Measurements from ENCODE around the gene NDUFC2. TPM values are rescaled to one million over a fixed set of nuclear protein-coding genes. Genes with fewer than 3 reads are reported as not detected.

NDUFC2 gene
- 100 to 1,000 TPM; 180 to 183 TPM for total RNA-seq

GRCh38 chr11:78079232-78080083 is at the start of gene NDUFC2:
NDUFC2 (minus strand) TSS chr11:78079862; CDS start chr11:78079744, 118 bp downstream.
- CTCF ChIA-PET: interaction anchor here (0.7 to 1.7 kb wide), 4 partner anchors 70 to 485 kb away, joined by 3 to 5 read pairs (median 4); partner anchors contain the start of gene INTS4
- intact Hi-C loops (cut with micrococcal nuclease): loop anchor here (1.0 to 5.0 kb wide), 7 partner anchors 15 to 483 kb away; partner anchors contain the start of genes AAMDC, ALG8 and INTS4
- H3K36me3 Mint-ChIP-seq (ENCODE audit: low read depth): peaks cover 3% of the 10 kb centered on the region
- DNase-seq: peak; percentile 75
- H3K4me1 Mint-ChIP-seq (ENCODE audit: low read depth): peaks cover 45% of the 10 kb centered on the region
- peak within 1 kb of the TSS; percentile 86 for H3K27ac Mint-ChIP-seq
- no peaks in the 10 kb centered on the region for H3K27me3 Mint-ChIP-seq (ENCODE audit: low read depth)
- no peaks in the 10 kb centered on the region for H3K9me3 Mint-ChIP-seq
- peak within 1 kb of the TSS; percentile 92 for H3K4me3 Mint-ChIP-seq

GRCh38 chr11:78127403-78127802 is 47.7 kb upstream of the NDUFC2 start:
- DNase-seq: no peak
- no peaks in the 10 kb centered on the region for H3K9me3 Mint-ChIP-seq
- intact Hi-C loops (cut with micrococcal nuclease): no loop called here
- H3K27ac Mint-ChIP-seq: no peak overlapping the region
- H3K4me3 Mint-ChIP-seq: no peak overlapping the region
- H3K27me3 Mint-ChIP-seq (ENCODE audit: low read depth): no peaks in the 10 kb centered on the region
- H3K4me1 Mint-ChIP-seq (ENCODE audit: low read depth): peaks cover 9% of the 10 kb centered on the region
- peaks cover 9% of the 10 kb centered on the region for H3K36me3 Mint-ChIP-seq (ENCODE audit: low read depth)
- CTCF ChIA-PET: interaction anchor here (0.7 kb wide), 1 partner anchor 445 kb away, joined by 3 read pairs; no protein-coding TSS in a partner anchor

GRCh38 chr11:78112582-78113275 is 33.1 kb upstream of the NDUFC2 start:
- Mint-ChIP-seq H3K4me3 (no peak overlapping the region), H3K36me3 (ENCODE audit: low read depth) (peaks cover 33% of the 10 kb centered on the region), H3K9me3 (no peaks in the 10 kb centered on the region), H3K4me1 (ENCODE audit: low read depth) (no peaks in the 10 kb centered on the region), H3K27ac (no peak overlapping the region), H3K27me3 (ENCODE audit: low read depth) (no peaks in the 10 kb centered on the region)
- CTCF ChIA-PET: no interaction called here
- intact Hi-C loops (cut with micrococcal nuclease): no loop called here
- DNase-seq: no peak

GRCh38 chr11:78111298-78111697 is 31.6 kb upstream of the NDUFC2 start:
- Mint-ChIP-seq H3K36me3 (ENCODE audit: low read depth) (peaks cover 31% of the 10 kb centered on the region), H3K4me3 (no peak overlapping the region), H3K4me1 (ENCODE audit: low read depth) (no peaks in the 10 kb centered on the region), H3K27ac (no peak overlapping the region), H3K9me3 (no peaks in the 10 kb centered on the region), H3K27me3 (ENCODE audit: low read depth) (no peaks in the 10 kb centered on the region)
- CTCF ChIA-PET: no interaction called here
- intact Hi-C loops (cut with micrococcal nuclease): no loop called here
- DNase-seq: no peak

GRCh38 chr11:78110830-78111229 is 31.2 kb upstream of the NDUFC2 start:
- Mint-ChIP-seq H3K27ac (no peak overlapping the region), H3K9me3 (no peaks in the 10 kb centered on the region), H3K27me3 (ENCODE audit: low read depth) (no peaks in the 10 kb centered on the region), H3K4me3 (no peak overlapping the region), H3K36me3 (ENCODE audit: low read depth) (peaks cover 33% of the 10 kb centered on the region), H3K4me1 (ENCODE audit: low read depth) (no peaks in the 10 kb centered on the region)
- DNase-seq: no peak
- intact Hi-C loops (cut with micrococcal nuclease): no loop called here
- CTCF ChIA-PET: no interaction called here

GRCh38 chr11:78110351-78110750 is 30.7 kb upstream of the NDUFC2 start:
- H3K27ac Mint-ChIP-seq: no peak overlapping the region
- CTCF ChIA-PET: no interaction called here
- intact Hi-C loops (cut with micrococcal nuclease): no loop called here
- H3K4me1 Mint-ChIP-seq (ENCODE audit: low read depth): no peaks in the 10 kb centered on the region
- H3K9me3 Mint-ChIP-seq: no peaks in the 10 kb centered on the region
- no peak overlapping the region for H3K4me3 Mint-ChIP-seq
- DNase-seq: no peak
- H3K36me3 Mint-ChIP-seq (ENCODE audit: low read depth): peaks cover 33% of the 10 kb centered on the region
- no peaks in the 10 kb centered on the region for H3K27me3 Mint-ChIP-seq (ENCODE audit: low read depth)

- DNase-seq: no peak
- CTCF ChIA-PET: interaction anchor here (0.6 to 1.1 kb wide), 4 partner anchors 11 to 981 kb away, joined by 3 to 7 read pairs (median 3); partner anchors contain the start of gene MYO7A
- no peaks in the 10 kb centered on the region for H3K27me3 Mint-ChIP-seq (ENCODE audit: low read depth)
- H3K4me3 Mint-ChIP-seq: no peak overlapping the region
- intact Hi-C loops (cut with micrococcal nuclease): no loop called here
- no peaks in the 10 kb centered on the region for H3K9me3 Mint-ChIP-seq
- peaks cover 33% of the 10 kb centered on the region for H3K36me3 Mint-ChIP-seq (ENCODE audit: low read depth)
- H3K27ac Mint-ChIP-seq: no peak overlapping the region
- H3K4me1 Mint-ChIP-seq (ENCODE audit: low read depth): no peaks in the 10 kb centered on the region
These were observed 29.7 kb upstream of the NDUFC2 start for GRCh38 chr11:78109081-78110015.

- Mint-ChIP-seq H3K27me3 (ENCODE audit: low read depth) (no peaks in the 10 kb centered on the region), H3K27ac (no peak overlapping the region)
These were observed 21.2 kb upstream of the NDUFC2 start for GRCh38 chr11:78100676-78101472.

GRCh38 chr11:78100261-78100660 is 20.6 kb upstream of the NDUFC2 start:
- CTCF ChIA-PET: no interaction called here
- DNase-seq: no peak
- H3K4me3 Mint-ChIP-seq: no peak overlapping the region
- H3K36me3 Mint-ChIP-seq (ENCODE audit: low read depth): peaks cover 32% of the 10 kb centered on the region
- H3K27ac Mint-ChIP-seq: no peak overlapping the region
- H3K9me3 Mint-ChIP-seq: no peaks in the 10 kb centered on the region
- no peaks in the 10 kb centered on the region for H3K27me3 Mint-ChIP-seq (ENCODE audit: low read depth)
- intact Hi-C loops (cut with micrococcal nuclease): no loop called here
- peaks cover 1% of the 10 kb centered on the region for H3K4me1 Mint-ChIP-seq (ENCODE audit: low read depth)

More at GRCh38 chr11:78100676-78101472, 21.2 kb upstream of the NDUFC2 start:
- Mint-ChIP-seq H3K36me3 (ENCODE audit: low read depth) (peaks cover 28% of the 10 kb centered on the region), H3K9me3 (no peaks in the 10 kb centered on the region), H3K4me3 (no peak overlapping the region), H3K4me1 (ENCODE audit: low read depth) (no peaks in the 10 kb centered on the region)
- CTCF ChIA-PET: no interaction called here
- DNase-seq: no peak
- intact Hi-C loops (cut with micrococcal nuclease): no loop called here

- no peak for DNase-seq
- Mint-ChIP-seq H3K27me3 (ENCODE audit: low read depth) (no peaks in the 10 kb centered on the region), H3K36me3 (ENCODE audit: low read depth) (peaks cover 35% of the 10 kb centered on the region), H3K9me3 (no peaks in the 10 kb centered on the region), H3K4me1 (ENCODE audit: low read depth) (peaks cover 5% of the 10 kb centered on the region), H3K4me3 (no peak overlapping the region), H3K27ac (no peak overlapping the region)
- intact Hi-C loops (cut with micrococcal nuclease): no loop called here
- CTCF ChIA-PET: no interaction called here
These were observed 20.0 kb upstream of the NDUFC2 start for GRCh38 chr11:78099666-78100065.

GRCh38 chr11:78097666-78098385 is 18.2 kb upstream of the NDUFC2 start:
- Mint-ChIP-seq H3K9me3 (no peaks in the 10 kb centered on the region), H3K27ac (no peak overlapping the region), H3K36me3 (ENCODE audit: low read depth) (peaks cover 41% of the 10 kb centered on the region), H3K4me1 (ENCODE audit: low read depth) (peaks cover 13% of the 10 kb centered on the region), H3K4me3 (no peak overlapping the region), H3K27me3 (ENCODE audit: low read depth) (no peaks in the 10 kb centered on the region)
- CTCF ChIA-PET: no interaction called here
- intact Hi-C loops (cut with micrococcal nuclease): no loop called here
- no peak for DNase-seq
